CD4-positive, alpha-beta T cell (primary cell): ENCODE data around the gene POM121C. TPM values are rescaled to one million over a fixed set of nuclear protein-coding genes. Genes with fewer than 3 reads are reported as not detected.
"Not testable (repeated sequence)": the region's sequence is repeated elsewhere in the genome, so short reads cannot be mapped to it uniquely, and the experiment has no call there.

Experiments used
- ATAC-seq: fragments of 200-7000 bp; cut with Tn5 transposase; one replicate; pipeline ENCODE4 v1.10.0; 2022; ENCODE audit warnings: mild to moderate bottlenecking; ENCODE audit not compliant: poor library complexity
- CTCF ChIA-PET: fragments of 350-600 bp; sonication (Branson Sonifier 250); formaldehyde crosslinking; loops from one replicate; lab custom pipeline; 2021; ENCODE audit warnings: antibody characterized with exemption, inconsistent platforms; lab: Charles Lee
- POLR2A ChIA-PET: fragments of 350-600 bp; sonication (Branson Sonifier 250); formaldehyde crosslinking; loops from one replicate; lab custom pipeline; 2021; ENCODE audit warnings: antibody characterized with exemption, inconsistent platforms; lab: Charles Lee
- DNase-seq, 14 experiments: peaks; one replicate each; pipeline ENCODE4 v3.0.0-alpha.2; 2013 to 2020; ENCODE audit warnings: mixed read lengths in 2 of 14
- H3K27ac ChIP-seq, 2 donors: one replicate each; pipeline versions ENCODE4 v1.5.1 to v1.7.0; 2013; ENCODE audit warnings: low read length in 2 of 2, low read depth in 1 of 2, mild to moderate bottlenecking in 1 of 2
- H3K27me3 ChIP-seq, 2 experiments: 1 replicate in 1 of 2; 2 replicates in 1 of 2; pipeline versions ENCODE4 v1.6.1 to v1.7.0; 2013; ENCODE audit warnings: low read length in 2 of 2, control low read depth in 1 of 2, mild to moderate bottlenecking in 1 of 2, moderate library complexity in 1 of 2; ENCODE audit not compliant: insufficient read depth in 2 of 2, control insufficient read depth in 1 of 2
- H3K36me3 ChIP-seq: one replicate; pipeline ENCODE4 v1.6.1; 2013; ENCODE audit warnings: low read length, control low read depth; ENCODE audit not compliant: insufficient read depth
- H3K4me1 ChIP-seq: one replicate; pipeline ENCODE4 v1.6.1; 2013; ENCODE audit warnings: low read length, control low read depth; ENCODE audit not compliant: insufficient read depth
- H3K4me3 ChIP-seq: one replicate; pipeline ENCODE4 v1.5.1; 2013; ENCODE audit warnings: mild to moderate bottlenecking, low read length, moderate library complexity
- H3K9me3 ChIP-seq, 2 experiments: 1 replicate in 1 of 2; 2 replicates in 1 of 2; pipeline versions ENCODE4 v1.6.1 to v1.7.0; 2013; ENCODE audit warnings: low read length in 2 of 2, mild to moderate bottlenecking in 2 of 2, control low read depth in 1 of 2, moderate library complexity in 1 of 2; ENCODE audit not compliant: control insufficient read depth in 1 of 2, insufficient read depth in 1 of 2
- H3K27ac Mint-ChIP-seq: one replicate; pipeline ENCODE4 v1.8.0; 2020; ENCODE audit warnings: mixed read lengths
- H3K27me3 Mint-ChIP-seq: one replicate; pipeline ENCODE4 v1.8.0; 2021; ENCODE audit warnings: mixed read lengths
- H3K36me3 Mint-ChIP-seq: one replicate; pipeline ENCODE4 v1.8.0; 2021; ENCODE audit warnings: low read depth, mixed read lengths
- H3K4me1 Mint-ChIP-seq: one replicate; pipeline ENCODE4 v1.8.0; 2021; ENCODE audit warnings: low read depth, mixed read lengths
- H3K4me3 Mint-ChIP-seq: one replicate; pipeline ENCODE4 v1.8.0; 2020; ENCODE audit warnings: mild to moderate bottlenecking, mixed read lengths
- H3K9me3 Mint-ChIP-seq: one replicate; pipeline ENCODE4 v1.8.0; 2020; ENCODE audit warnings: mixed read lengths
- intact Hi-C, 2 experiments: fragments of 100-400 bp; cut with DNase I in 1 of 2; cut with micrococcal nuclease in 1 of 2; formaldehyde crosslinking; loops; one replicate each; pipeline versions ENCODE4 v1.15.1 to v1.9.0; 2023 to 2025; cut with DNase I, micrococcal nuclease
- total RNA-seq, 174 experiments: library from RNA in 2 of 174; stranded (reverse) in 2 of 174; gene quantifications; one replicate each; pipeline ENCODE4 v1.2.3 and lab custom pipeline; 2021 to 2026

Gene POM121C
- total RNA-seq, 2 experiments from 2014 or later: 97.6 to 99.5 TPM

DNA sequence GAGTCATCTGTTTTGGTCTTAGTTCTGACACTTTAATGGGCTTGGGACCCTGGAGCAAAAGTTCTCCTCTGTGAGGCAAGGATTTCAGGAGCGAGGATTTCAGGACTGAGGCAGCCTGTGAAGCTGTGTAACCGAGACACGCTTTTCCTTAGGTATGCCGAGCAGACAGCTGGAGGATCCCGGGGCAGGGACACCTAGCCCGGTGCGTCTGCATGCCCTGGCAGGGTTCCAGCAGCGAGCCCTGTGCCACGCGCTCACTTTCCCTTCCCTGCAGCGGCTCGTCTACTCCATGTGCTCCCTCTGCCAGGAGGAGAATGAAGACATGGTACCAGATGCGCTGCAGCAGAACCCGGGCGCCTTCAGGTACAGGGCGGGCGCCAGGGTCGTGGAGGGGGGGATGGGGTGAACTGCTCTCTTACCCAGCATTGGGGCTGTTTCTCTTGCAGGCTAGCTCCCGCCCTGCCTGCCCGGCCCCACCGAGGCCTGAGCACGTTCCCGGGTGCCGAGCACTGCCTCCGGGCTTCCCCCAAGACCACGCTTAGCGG is 70.2 kb downstream of the POM121C start:
- H3K9me3 ChIP-seq, CTCF ChIA-PET, H3K9me3 Mint-ChIP-seq, H3K4me1 Mint-ChIP-seq, ATAC-seq, DNase-seq, H3K4me3 Mint-ChIP-seq, POLR2A ChIA-PET, H3K27ac Mint-ChIP-seq, H3K4me1 ChIP-seq, intact Hi-C loops, H3K27me3 Mint-ChIP-seq, H3K27me3 ChIP-seq, H3K4me3 ChIP-seq, H3K27ac ChIP-seq: not testable (repeated sequence)
- H3K36me3 ChIP-seq: peaks cover 15% of the 10 kb centered on the region
- peaks cover 18% of the 10 kb centered on the region for H3K36me3 Mint-ChIP-seq

DNA sequence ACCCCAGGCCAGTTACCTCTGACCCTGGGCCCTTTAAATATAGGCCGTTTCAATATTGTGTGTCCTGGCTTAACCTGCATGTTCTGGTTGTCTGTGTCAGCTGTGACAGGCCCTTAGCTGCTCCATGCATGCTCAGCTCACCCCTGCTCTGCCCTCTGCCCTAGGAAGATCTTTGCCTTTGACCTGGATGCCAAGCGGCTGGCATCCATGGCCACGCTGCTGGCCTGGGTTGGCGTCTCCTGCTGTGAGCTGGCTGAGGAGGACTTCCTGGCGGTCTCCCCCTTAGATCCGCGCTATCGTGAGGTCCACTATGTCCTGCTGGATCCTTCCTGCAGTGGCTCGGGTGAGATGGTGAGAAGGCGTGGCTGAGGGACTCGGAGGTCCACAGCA is 70.7 kb downstream of the POM121C start:
- H3K27me3 Mint-ChIP-seq, H3K9me3 Mint-ChIP-seq, H3K4me3 Mint-ChIP-seq, intact Hi-C loops, H3K4me1 ChIP-seq, H3K4me1 Mint-ChIP-seq, CTCF ChIA-PET, H3K27me3 ChIP-seq, H3K27ac Mint-ChIP-seq, DNase-seq, POLR2A ChIA-PET, H3K9me3 ChIP-seq, H3K4me3 ChIP-seq, H3K27ac ChIP-seq, ATAC-seq: not testable (repeated sequence)
- H3K36me3 Mint-ChIP-seq: peaks cover 13% of the 10 kb centered on the region
- H3K36me3 ChIP-seq: peaks cover 13% of the 10 kb centered on the region

GRCh38 chr7:75414708-75415427 is 71.2 kb downstream of the POM121C start:
- H3K27me3 Mint-ChIP-seq, H3K4me1 ChIP-seq, H3K27me3 ChIP-seq, H3K27ac ChIP-seq, H3K9me3 Mint-ChIP-seq, CTCF ChIA-PET, H3K4me3 Mint-ChIP-seq, H3K9me3 ChIP-seq, H3K4me1 Mint-ChIP-seq, DNase-seq, ATAC-seq, POLR2A ChIA-PET, H3K36me3 Mint-ChIP-seq, H3K4me3 ChIP-seq, intact Hi-C loops, H3K27ac Mint-ChIP-seq: not testable (repeated sequence)
- H3K36me3 ChIP-seq: peaks cover 13% of the 10 kb centered on the region

- CTCF ChIA-PET, H3K9me3 ChIP-seq, POLR2A ChIA-PET, H3K27me3 Mint-ChIP-seq, H3K36me3 Mint-ChIP-seq, H3K27me3 ChIP-seq, DNase-seq, H3K9me3 Mint-ChIP-seq, H3K4me3 ChIP-seq, intact Hi-C loops, H3K27ac Mint-ChIP-seq, H3K4me3 Mint-ChIP-seq, H3K4me1 Mint-ChIP-seq, H3K4me1 ChIP-seq, ATAC-seq, H3K27ac ChIP-seq: not testable (repeated sequence)
- H3K36me3 ChIP-seq: peaks cover 10% of the 10 kb centered on the region
Observed at GRCh38 chr7:75414204-75414603, 71.9 kb downstream of the POM121C start.

GRCh38 chr7:75410823-75411173 is 75.3 kb downstream of the POM121C start:
- H3K27ac Mint-ChIP-seq, H3K4me3 ChIP-seq, H3K4me3 Mint-ChIP-seq, H3K4me1 Mint-ChIP-seq, H3K36me3 ChIP-seq, H3K4me1 ChIP-seq, H3K27me3 ChIP-seq, H3K9me3 ChIP-seq, DNase-seq, intact Hi-C loops, H3K27ac ChIP-seq, H3K36me3 Mint-ChIP-seq, H3K9me3 Mint-ChIP-seq, H3K27me3 Mint-ChIP-seq, CTCF ChIA-PET, POLR2A ChIA-PET: not testable (repeated sequence)
- ATAC-seq: peak; percentile 12

- H3K4me3 ChIP-seq, intact Hi-C loops, H3K36me3 ChIP-seq, POLR2A ChIA-PET, H3K4me1 ChIP-seq, H3K4me1 Mint-ChIP-seq, H3K27me3 Mint-ChIP-seq, H3K27ac ChIP-seq, H3K36me3 Mint-ChIP-seq, H3K9me3 Mint-ChIP-seq, DNase-seq, H3K9me3 ChIP-seq, CTCF ChIA-PET, H3K27me3 ChIP-seq: not testable (repeated sequence)
- peak; percentile 87 for ATAC-seq
- Mint-ChIP-seq H3K27ac (peak overlapping the region; percentile 61), H3K4me3 (peak overlapping the region; percentile 87)
Observed at GRCh38 chr7:75409880-75410822, 75.9 kb downstream of the POM121C start.
